ENCODE data around the gene TTLL13. TPM values are rescaled to one million over a fixed set of nuclear protein-coding genes. Genes with fewer than 3 reads are reported as not detected.
A peak's percentile ranks its signal among the peaks of the same experiment; 100 is the strongest.
"Not testable (repeated sequence)": the region's sequence is repeated elsewhere in the genome, so short reads cannot be mapped to it uniquely, and the experiment has no call there.

TTLL13 gene
- total RNA-seq, 1 donor from 2014 or later: not detected

GRCh38 chr15:90300541-90300940, 51.2 kb downstream of the TTLL13 start:
- Histone ChIP-seq H3K27ac (no peak overlapping the region), H3K9me3 (ENCODE audit: low read depth) (no peaks in the 10 kb centered on the region), H3K4me1 (peaks cover 10% of the 10 kb centered on the region), H3K4me3 (no peak overlapping the region), H3K79me2 (ENCODE audit: low read depth) (no peaks in the 10 kb centered on the region), H4K20me1 (ENCODE audit: low read depth) (no peaks in the 10 kb centered on the region), H3F3A (ENCODE audit: low read depth) (peaks cover 5% of the 10 kb centered on the region), H3K4me2 (no peak overlapping the region), H3K27me3 (no peaks in the 10 kb centered on the region), H3K36me3 (no peaks in the 10 kb centered on the region), H3K9ac (no peak overlapping the region), H2AFZ (replicated peaks) (no peak overlapping the region)
- Mint-ChIP-seq H3K4me1 (peaks cover 2% of the 10 kb centered on the region), H3K36me3 (no peaks in the 10 kb centered on the region), H3K27me3 (ENCODE audit: insufficient read depth, low read depth) (peaks cover 3% of the 10 kb centered on the region), H3K9me3 (no peaks in the 10 kb centered on the region), H3K4me3 (no peak overlapping the region), H3K27ac (no peak overlapping the region)
- TF ChIP-seq CTCF (IDR thresholded peaks at IDR 0.05) (no peak), EZH2 (IDR thresholded peaks at IDR 0.05) (no peak), EZH2phosphoT487 (IDR thresholded peaks at IDR 0.05) (no peak)
- no peak for DNase-seq (ENCODE audit: low spot score)

- H4K20me1 ChIP-seq (ENCODE audit: low read depth): no peaks in the 10 kb centered on the region
- TF ChIP-seq EZH2phosphoT487 (IDR thresholded peaks at IDR 0.05) (no peak), CTCF (IDR thresholded peaks at IDR 0.05) (peak; percentile 96)
- peak overlapping the region; percentile 55 for H2AFZ ChIP-seq (replicated peaks)
- peaks cover 3% of the 10 kb centered on the region for H3K27me3 Mint-ChIP-seq (ENCODE audit: insufficient read depth, low read depth)
- H3K9me3 Mint-ChIP-seq: no peaks in the 10 kb centered on the region
- no peaks in the 10 kb centered on the region for H3K9me3 ChIP-seq (ENCODE audit: low read depth)
- no peak overlapping the region for H3K9ac ChIP-seq
- H3K27me3 ChIP-seq: no peaks in the 10 kb centered on the region
- no peaks in the 10 kb centered on the region for H3K79me2 ChIP-seq (ENCODE audit: low read depth)
- no peak overlapping the region for H3K27ac Mint-ChIP-seq
- no peak overlapping the region for H3K27ac ChIP-seq
- no peaks in the 10 kb centered on the region for H3K36me3 ChIP-seq
- H3K4me2 ChIP-seq: no peak overlapping the region
- H3K4me1 Mint-ChIP-seq: peaks cover 3% of the 10 kb centered on the region
- no peaks in the 10 kb centered on the region for H3K36me3 Mint-ChIP-seq
- DNase-seq (ENCODE audit: low spot score): peak; percentile 85
- peaks cover 5% of the 10 kb centered on the region for H3F3A ChIP-seq (ENCODE audit: low read depth)
- H3K4me1 ChIP-seq: peaks cover 10% of the 10 kb centered on the region
- no peak overlapping the region for H3K4me3 Mint-ChIP-seq
- H3K4me3 ChIP-seq: no peak overlapping the region
Measured at GRCh38 chr15:90300988-90301706, 51.8 kb downstream of the TTLL13 start.

- H3K4me3 ChIP-seq: no peak overlapping the region
Measured at GRCh38 chr15:90301707-90302300, 52.4 kb downstream of the TTLL13 start.

GRCh38 chr15:90305355-90305754, 56.0 kb downstream of the TTLL13 start:
- not testable (repeated sequence) for H3K9ac ChIP-seq; H3K79me2 ChIP-seq (ENCODE audit: low read depth); H3K9me3 ChIP-seq (ENCODE audit: low read depth); H3K36me3 ChIP-seq; H3K27me3 ChIP-seq; H3K4me3 ChIP-seq; H3K4me1 ChIP-seq; H3K27ac Mint-ChIP-seq; H3K4me3 Mint-ChIP-seq; H3K36me3 Mint-ChIP-seq; H3K4me2 ChIP-seq; H3K27ac ChIP-seq; H3F3A ChIP-seq (ENCODE audit: low read depth); H3K4me1 Mint-ChIP-seq; H4K20me1 ChIP-seq (ENCODE audit: low read depth); H3K9me3 Mint-ChIP-seq; H2AFZ ChIP-seq (replicated peaks); DNase-seq (ENCODE audit: low spot score); H3K27me3 Mint-ChIP-seq (ENCODE audit: insufficient read depth, low read depth)

More at GRCh38 chr15:90301707-90302300, 52.4 kb downstream of the TTLL13 start:
- H4K20me1 ChIP-seq (ENCODE audit: low read depth): no peaks in the 10 kb centered on the region
- H2AFZ ChIP-seq (replicated peaks): peak overlapping the region; percentile 55
- peaks cover 10% of the 10 kb centered on the region for H3K4me1 ChIP-seq
- no peak overlapping the region for H3K27ac Mint-ChIP-seq
- no peaks in the 10 kb centered on the region for H3K36me3 ChIP-seq
- peak overlapping the region; percentile 3 for H3K4me2 ChIP-seq
- H3K79me2 ChIP-seq (ENCODE audit: low read depth): no peaks in the 10 kb centered on the region
- no peak for TF ChIP-seq CTCF (IDR thresholded peaks at IDR 0.05)
- TF ChIP-seq EZH2 (IDR thresholded peaks at IDR 0.05): no peak
- no peak for TF ChIP-seq EZH2phosphoT487 (IDR thresholded peaks at IDR 0.05)
- no peaks in the 10 kb centered on the region for H3K27me3 ChIP-seq
- peaks cover 5% of the 10 kb centered on the region for H3K4me1 Mint-ChIP-seq
- no peak overlapping the region for H3K4me3 Mint-ChIP-seq
- peaks cover 3% of the 10 kb centered on the region for H3K27me3 Mint-ChIP-seq (ENCODE audit: insufficient read depth, low read depth)
- H3K9me3 Mint-ChIP-seq: no peaks in the 10 kb centered on the region
- H3K9ac ChIP-seq: no peak overlapping the region
- no peak overlapping the region for H3K27ac ChIP-seq
- no peak for DNase-seq (ENCODE audit: low spot score)
- H3K9me3 ChIP-seq (ENCODE audit: low read depth): no peaks in the 10 kb centered on the region
- H3K36me3 Mint-ChIP-seq: no peaks in the 10 kb centered on the region
- H3F3A ChIP-seq (ENCODE audit: low read depth): peaks cover 5% of the 10 kb centered on the region
